ENCODE measurements around the gene SLC35E1. TPM values are rescaled to one million over a fixed set of nuclear protein-coding genes. Genes with fewer than 3 reads are reported as not detected.

The SLC35E1 gene
- total RNA-seq, 3 donors from 2014 or later: 33.0 to 44.9 (median 39.2) TPM

GRCh38 chr19:16575861-16576689, 3.9 kb upstream of the SLC35E1 start:
- TF ChIP-seq CTCF (IDR thresholded peaks at IDR 0.05) (no peak), POLR2AphosphoS5 (IDR thresholded peaks at IDR 0.05) (no peak), POLR2A (IDR thresholded peaks at IDR 0.05) (no peak)

GRCh38 chr19:16575282-16575681, 3.1 kb upstream of the SLC35E1 start:
- TF ChIP-seq POLR2AphosphoS5 (IDR thresholded peaks at IDR 0.05) (no peak), POLR2A (IDR thresholded peaks at IDR 0.05) (no peak), CTCF (IDR thresholded peaks at IDR 0.05) (no peak)
- Histone ChIP-seq H3K4me1 (peaks cover 4 to 26% of the 10 kb centered on the region in 2 donors), H3K9me3 (no peaks in the 10 kb centered on the region), H3K36me3 (no peaks in the 10 kb centered on the region), H3K4me3 (no peak overlapping the region), H3K27me3 (no peaks in the 10 kb centered on the region), H3K27ac (no peak overlapping the region)
- intact Hi-C loops (cut with DNase I; ENCODE audit: low total_unique reads): no loop called here
- DNase-seq (ENCODE audit: low spot score in 2 of 2): no peak

More at GRCh38 chr19:16575861-16576689, 3.9 kb upstream of the SLC35E1 start:
- H3K9me3 ChIP-seq: no peaks in the 10 kb centered on the region
- DNase-seq (ENCODE audit: low spot score in 2 of 2): no peak
- peak overlapping the region in 1 of 2 donors; percentile 8 for H3K27ac ChIP-seq
- H3K4me3 ChIP-seq: no peak overlapping the region
- intact Hi-C loops (cut with DNase I; ENCODE audit: low total_unique reads): no loop called here
- no peaks in the 10 kb centered on the region for H3K27me3 ChIP-seq
- H3K36me3 ChIP-seq: no peaks in the 10 kb centered on the region
- H3K4me1 ChIP-seq: peaks cover 4 to 24% of the 10 kb centered on the region in 2 donors

- H3K4me1 ChIP-seq: peaks cover 4 to 26% of the 10 kb centered on the region in 2 donors
- no peaks in the 10 kb centered on the region for H3K9me3 ChIP-seq
- TF ChIP-seq POLR2AphosphoS5 (IDR thresholded peaks at IDR 0.05): no peak
- TF ChIP-seq CTCF (IDR thresholded peaks at IDR 0.05): no peak
- TF ChIP-seq POLR2A (IDR thresholded peaks at IDR 0.05): no peak
- H3K36me3 ChIP-seq: no peaks in the 10 kb centered on the region
- peak overlapping the region in 1 of 2 donors; percentile 17 for H3K27ac ChIP-seq
- intact Hi-C loops (cut with DNase I; ENCODE audit: low total_unique reads): loop anchor here (2.0 kb wide), 1 partner anchor 75 kb away; no protein-coding TSS in a partner anchor
- DNase-seq (ENCODE audit: low spot score in 2 of 2): no peak
- no peaks in the 10 kb centered on the region for H3K27me3 ChIP-seq
- H3K4me3 ChIP-seq: no peak overlapping the region
These were observed 1.7 kb upstream of the SLC35E1 start for GRCh38 chr19:16573925-16574324.

- H3K9me3 ChIP-seq: no peaks in the 10 kb centered on the region
- peak overlapping the region; percentile 80 to 94 (median 84) for H3K4me3 ChIP-seq
- DNase-seq (ENCODE audit: low spot score in 2 of 2): no peak
- H3K36me3 ChIP-seq: no peaks in the 10 kb centered on the region
- H3K27me3 ChIP-seq: no peaks in the 10 kb centered on the region
- H3K4me1 ChIP-seq: peaks cover 4 to 26% of the 10 kb centered on the region in 2 donors
- intact Hi-C loops (cut with DNase I; ENCODE audit: low total_unique reads): loop anchor here (2.0 kb wide), 1 partner anchor 74 kb away; no protein-coding TSS in a partner anchor
- H3K27ac ChIP-seq: peak overlapping the region; percentile 90 to 92
- TF ChIP-seq POLR2A (IDR thresholded peaks at IDR 0.05) (no peak), CTCF (IDR thresholded peaks at IDR 0.05) (no peak), POLR2AphosphoS5 (IDR thresholded peaks at IDR 0.05) (no peak)
These were observed 1.1 kb upstream of the SLC35E1 start for GRCh38 chr19:16573296-16573695.

GRCh38 chr19:16571822-16572331, 338 bp downstream of the SLC35E1 start:
- Histone ChIP-seq H3K4me3 (peak overlapping the region; percentile 80 to 94 (median 84)), H3K27ac (peak overlapping the region; percentile 90 to 92), H3K4me1 (peaks cover 4 to 26% of the 10 kb centered on the region in 2 donors), H3K36me3 (no peaks in the 10 kb centered on the region), H3K27me3 (no peaks in the 10 kb centered on the region), H3K9me3 (no peaks in the 10 kb centered on the region)
- no peak for DNase-seq (ENCODE audit: low spot score in 2 of 2)
- intact Hi-C loops (cut with DNase I; ENCODE audit: low total_unique reads): loop anchor here (2.0 kb wide), 1 partner anchor 73 kb away; no protein-coding TSS in a partner anchor
- TF ChIP-seq CTCF (IDR thresholded peaks at IDR 0.05) (no peak), POLR2A (IDR thresholded peaks at IDR 0.05) (no peak), POLR2AphosphoS5 (IDR thresholded peaks at IDR 0.05) (no peak)

All from breast epithelium (tissue), 4 donors.